Measurements from ENCODE around the gene COG1. TPM values are rescaled to one million over a fixed set of nuclear protein-coding genes. Genes with fewer than 3 reads are reported as not detected.

Gene COG1
- total and polyA plus RNA-seq, 10 donors = 8.9 to 48.8 (median 32.2) TPM

DNA sequence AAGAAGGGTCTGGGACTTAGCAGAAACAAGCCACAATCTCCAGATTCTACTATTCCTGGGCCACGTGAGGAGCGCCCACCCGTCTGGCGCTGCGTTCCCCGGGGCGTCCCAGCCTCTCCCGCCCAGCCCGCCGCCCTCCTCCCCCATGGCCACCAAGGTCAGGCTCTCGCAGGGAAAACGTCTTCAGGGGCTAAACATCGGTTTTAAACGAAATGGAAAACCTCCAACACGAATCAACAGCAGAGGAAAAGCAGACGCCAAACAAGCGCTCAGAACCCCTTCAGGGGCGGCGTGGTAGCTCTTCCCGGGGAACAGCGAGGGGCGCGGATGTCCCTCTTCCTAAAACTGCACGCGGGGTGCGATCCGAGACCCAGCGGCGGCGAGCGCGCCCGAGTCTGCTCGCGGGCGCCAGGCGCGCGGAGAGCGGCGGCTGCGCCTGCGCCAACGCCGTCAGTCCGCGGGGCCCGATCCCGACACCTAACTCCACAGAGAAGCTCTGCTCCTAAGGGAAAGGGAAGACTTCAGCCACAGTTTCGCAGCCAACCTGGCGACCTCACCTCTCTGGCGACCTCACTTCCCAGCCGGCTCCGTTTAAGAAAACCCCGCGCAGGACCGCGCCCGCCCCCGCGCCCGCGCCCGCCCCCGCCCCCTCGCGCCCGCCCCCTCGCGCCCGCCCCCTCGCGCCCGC is 505 bp upstream of the COG1 start:
- 0 to 1% (median 0%) methylated on average over 44 to 63 of the region's 74 CpGs for WGBS, 5 donors
- TF ChIP-seq POLR2AphosphoS5 (IDR thresholded peaks at IDR 0.05) = peak in 2 of 3 donors; percentile 10 to 12
- TF ChIP-seq POLR2A (IDR thresholded peaks at IDR 0.05) = no peak
- TF ChIP-seq, protein P1, sequence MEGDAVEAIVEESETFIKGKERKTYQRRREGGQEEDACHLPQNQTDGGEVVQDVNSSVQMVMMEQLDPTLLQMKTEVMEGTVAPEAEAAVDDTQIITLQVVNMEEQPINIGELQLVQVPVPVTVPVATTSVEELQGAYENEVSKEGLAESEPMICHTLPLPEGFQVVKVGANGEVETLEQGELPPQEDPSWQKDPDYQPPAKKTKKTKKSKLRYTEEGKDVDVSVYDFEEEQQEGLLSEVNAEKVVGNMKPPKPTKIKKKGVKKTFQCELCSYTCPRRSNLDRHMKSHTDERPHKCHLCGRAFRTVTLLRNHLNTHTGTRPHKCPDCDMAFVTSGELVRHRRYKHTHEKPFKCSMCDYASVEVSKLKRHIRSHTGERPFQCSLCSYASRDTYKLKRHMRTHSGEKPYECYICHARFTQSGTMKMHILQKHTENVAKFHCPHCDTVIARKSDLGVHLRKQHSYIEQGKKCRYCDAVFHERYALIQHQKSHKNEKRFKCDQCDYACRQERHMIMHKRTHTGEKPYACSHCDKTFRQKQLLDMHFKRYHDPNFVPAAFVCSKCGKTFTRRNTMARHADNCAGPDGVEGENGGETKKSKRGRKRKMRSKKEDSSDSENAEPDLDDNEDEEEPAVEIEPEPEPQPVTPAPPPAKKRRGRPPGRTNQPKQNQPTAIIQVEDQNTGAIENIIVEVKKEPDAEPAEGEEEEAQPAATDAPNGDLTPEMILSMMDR (IDR thresholded peaks at IDR 0.05 in 8 of 11, conservative IDR thresholded peaks at IDR 0.05 in 3 of 11) = peak in 1 of 11 experiments; percentile 10
- peaks cover 13 to 43% (median 28%) of the 10 kb centered on the region in 6 donors for H3K4me1 ChIP-seq
- peak; percentile 94 for DNase-seq
- H3K36me3 ChIP-seq = peaks cover 0 to 14% (median 10%) of the 10 kb centered on the region in 6 donors
- peak overlapping the region; percentile 70 to 94 (median 90) for H3K27ac ChIP-seq
- peak overlapping the region; percentile 73 to 97 (median 84) for H3K4me3 ChIP-seq
- no peaks in the 10 kb centered on the region for H3K27me3 ChIP-seq (replicated peaks in 1 of 7)
- H3K9me3 ChIP-seq = no peaks in the 10 kb centered on the region
- intact Hi-C loops (cut with DNase I; ENCODE audit: low total_unique reads) = no loop called here

DNA sequence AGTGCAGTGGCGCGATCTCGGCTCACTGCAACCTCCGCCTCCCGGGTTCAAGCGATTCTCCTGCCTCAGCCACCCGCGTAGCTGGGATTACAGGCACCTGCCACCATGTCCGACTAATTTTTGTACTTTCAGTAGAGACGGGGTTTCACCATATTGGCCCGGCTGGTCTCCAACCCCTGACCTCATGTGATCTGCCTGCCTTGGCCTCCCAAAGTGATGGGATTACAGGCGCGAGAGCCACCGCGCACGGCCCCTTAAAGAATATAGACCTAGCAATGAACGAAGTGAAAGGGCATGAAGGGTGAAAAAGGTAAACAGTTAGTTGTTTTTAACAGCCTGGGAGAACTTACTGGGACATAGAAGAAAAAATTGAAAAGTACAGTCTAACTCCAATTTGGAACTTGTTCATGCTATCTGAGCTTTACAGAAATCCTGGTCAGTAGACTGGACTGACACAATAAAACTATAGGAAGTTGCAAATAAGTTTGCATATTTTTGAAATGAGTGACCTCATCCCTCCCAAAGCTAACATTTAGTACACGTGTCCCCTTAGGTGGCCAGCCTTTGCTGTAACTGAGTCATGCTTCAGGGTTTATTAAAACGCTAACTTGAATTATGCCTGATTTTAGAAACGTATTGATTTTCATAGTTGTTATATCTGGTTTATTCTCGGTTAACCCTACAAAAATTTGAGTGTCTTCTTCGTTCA is 1.8 kb downstream of the COG1 start:
- H3K36me3 ChIP-seq = peaks cover 0 to 37% (median 32%) of the 10 kb centered on the region in 6 donors
- no peak for TF ChIP-seq POLR2AphosphoS5 (IDR thresholded peaks at IDR 0.05)
- no peak for TF ChIP-seq POLR2A (IDR thresholded peaks at IDR 0.05)
- TF ChIP-seq, protein P1 (IDR thresholded peaks at IDR 0.05 in 8 of 11, conservative IDR thresholded peaks at IDR 0.05 in 3 of 11) = no peak
- intact Hi-C loops (cut with DNase I; ENCODE audit: low total_unique reads) = loop anchor here (5.0 kb wide), 1 partner anchor 38 kb away; a partner anchor contains a TSS
- H3K9me3 ChIP-seq = no peaks in the 10 kb centered on the region
- H3K27me3 ChIP-seq (replicated peaks in 1 of 7) = no peaks in the 10 kb centered on the region
- no peak overlapping the region for H3K4me3 ChIP-seq
- peaks cover 13 to 43% (median 29%) of the 10 kb centered on the region in 6 donors for H3K4me1 ChIP-seq
- WGBS, 5 donors = 86 to 96% (median 90%) methylated on average over 19 to 22 of the region's 22 CpGs
- no peak for DNase-seq
- no peak overlapping the region for H3K27ac ChIP-seq

DNA sequence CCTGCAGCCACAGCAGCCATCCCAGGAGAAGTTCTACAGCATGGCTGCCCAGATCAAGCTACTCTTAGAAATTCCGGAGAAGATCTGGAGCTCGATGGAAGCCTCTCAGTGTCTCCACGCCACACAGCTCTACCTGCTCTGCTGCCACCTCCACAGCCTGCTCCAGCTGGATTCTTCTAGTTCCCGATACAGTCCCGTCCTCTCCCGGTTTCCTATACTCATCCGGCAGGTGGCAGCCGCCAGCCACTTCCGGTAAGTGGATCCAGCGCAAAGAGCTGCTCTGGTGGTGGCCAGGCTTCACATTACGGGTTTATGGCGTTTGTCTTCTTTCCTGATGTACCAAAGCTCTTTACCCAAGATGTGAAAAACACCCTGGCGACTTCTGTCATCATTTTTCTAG is 3.6 kb downstream of the COG1 start:
- peaks cover 17 to 55% (median 40%) of the 10 kb centered on the region in 6 donors for H3K4me1 ChIP-seq
- H3K27me3 ChIP-seq (replicated peaks in 1 of 7) = no peaks in the 10 kb centered on the region
- TF ChIP-seq, protein P1 (IDR thresholded peaks at IDR 0.05 in 8 of 11, conservative IDR thresholded peaks at IDR 0.05 in 3 of 11) = peak in 6 of 11 experiments; percentile 11 to 28 (median 16)
- TF ChIP-seq POLR2AphosphoS5 (IDR thresholded peaks at IDR 0.05) (peak in 1 of 3 donors; percentile 34), POLR2A (IDR thresholded peaks at IDR 0.05) (no peak)
- H3K36me3 ChIP-seq = peaks cover 0 to 56% (median 50%) of the 10 kb centered on the region in 6 donors
- no peak for DNase-seq
- intact Hi-C loops (cut with DNase I; ENCODE audit: low total_unique reads) = loop anchor here (5.0 kb wide), 1 partner anchor 36 kb away; a partner anchor contains a TSS
- no peak overlapping the region for H3K4me3 ChIP-seq
- H3K9me3 ChIP-seq = no peaks in the 10 kb centered on the region
- 69 to 82% (median 81%) methylated on average over 13 of the region's 13 CpGs for WGBS, 5 donors
- no peak overlapping the region for H3K27ac ChIP-seq

DNA sequence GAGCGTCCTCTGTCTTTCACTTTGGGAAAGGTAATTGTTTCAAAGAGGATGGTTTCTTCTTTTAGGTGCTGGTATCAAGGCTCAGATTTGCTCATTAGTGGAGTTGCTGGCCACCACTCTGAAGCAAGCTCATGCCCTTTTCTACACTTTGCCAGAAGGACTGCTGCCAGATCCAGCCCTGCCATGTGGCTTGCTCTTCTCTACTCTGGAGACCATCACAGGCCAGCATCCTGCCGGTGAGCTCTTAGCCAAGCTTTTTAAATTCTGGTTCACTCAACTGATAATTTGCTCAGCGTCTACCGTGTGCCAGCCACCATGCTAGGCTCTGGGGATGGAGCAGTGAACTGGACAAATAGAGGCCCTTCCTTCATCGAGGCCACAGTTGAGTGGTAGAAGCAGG is 4.3 kb downstream of the COG1 start:
- Histone ChIP-seq H3K27me3 (replicated peaks in 1 of 7) (no peaks in the 10 kb centered on the region), H3K4me3 (no peak overlapping the region), H3K4me1 (peaks cover 10 to 55% (median 37%) of the 10 kb centered on the region in 6 donors), H3K27ac (no peak overlapping the region), H3K9me3 (no peaks in the 10 kb centered on the region), H3K36me3 (peaks cover 0 to 62% (median 56%) of the 10 kb centered on the region in 6 donors)
- TF ChIP-seq POLR2A (IDR thresholded peaks at IDR 0.05) (no peak), POLR2AphosphoS5 (IDR thresholded peaks at IDR 0.05) (no peak)
- TF ChIP-seq, protein P1 (IDR thresholded peaks at IDR 0.05 in 8 of 11, conservative IDR thresholded peaks at IDR 0.05 in 3 of 11) = no peak
- intact Hi-C loops (cut with DNase I; ENCODE audit: low total_unique reads) = loop anchor here (5.0 kb wide), 1 partner anchor 35 kb away; a partner anchor contains a TSS
- 75 to 91% (median 87%) methylated on average over 5 of the region's 5 CpGs for WGBS, 5 donors
- DNase-seq = no peak
